Activated naive CD4-positive, alpha-beta T cell treated with anti-CD3 and anti-CD28 coated beads, Interleukin-2, amount 10 ng/mL, durations not matched to agents 7 days and 5 days (primary cell): ENCODE measurements around the gene SYNJ2.

Experiments
- CTCF ChIA-PET: fragments of 350-600 bp; sonication (Branson Sonifier 250); formaldehyde crosslinking; loops from one replicate; lab custom pipeline; 2021; ENCODE audit warnings: antibody characterized with exemption; lab: Charles Lee
- DNase-seq: peaks from one replicate; pipeline ENCODE4 v3.0.0-alpha.2; 2020
- H3K27ac Mint-ChIP-seq: one replicate; pipeline ENCODE4 v1.8.0; 2021; ENCODE audit warnings: mild to moderate bottlenecking, moderate library complexity, mixed read lengths
- H3K27me3 Mint-ChIP-seq: one replicate; pipeline ENCODE4 v1.8.0; 2021; ENCODE audit warnings: mild to moderate bottlenecking, mixed read lengths
- H3K36me3 Mint-ChIP-seq: one replicate; pipeline ENCODE4 v1.8.0; 2021; ENCODE audit warnings: mixed read lengths
- H3K4me1 Mint-ChIP-seq: one replicate; pipeline ENCODE4 v1.8.0; 2021; ENCODE audit warnings: mixed read lengths
- H3K4me3 Mint-ChIP-seq: one replicate; pipeline ENCODE4 v1.8.0; 2021; ENCODE audit warnings: mild to moderate bottlenecking, moderate library complexity, mixed read lengths
- H3K9me3 Mint-ChIP-seq: one replicate; pipeline ENCODE4 v1.8.0; 2021; ENCODE audit warnings: mixed read lengths

SYNJ2 gene

GRCh38 chr6:158031381-158032353, 50.0 kb downstream of the SYNJ2 start:
- CTCF ChIA-PET: interaction anchor here (1.7 kb wide), 1 partner anchor 15 kb away, joined by 3 read pairs; no protein-coding TSS in a partner anchor

GRCh38 chr6:158032354-158032733, 50.7 kb downstream of the SYNJ2 start:
- Mint-ChIP-seq H3K27me3 (no peaks in the 10 kb centered on the region), H3K27ac (no peak overlapping the region)

More at GRCh38 chr6:158031381-158032353, 50.0 kb downstream of the SYNJ2 start:
- Mint-ChIP-seq H3K36me3 (peaks cover 53% of the 10 kb centered on the region), H3K27ac (peak overlapping the region; percentile 53), H3K27me3 (no peaks in the 10 kb centered on the region), H3K4me3 (no peak overlapping the region), H3K9me3 (no peaks in the 10 kb centered on the region), H3K4me1 (peaks cover 44% of the 10 kb centered on the region)
- DNase-seq: peak; percentile 36

GRCh38 chr6:158033077-158033750, 51.6 kb downstream of the SYNJ2 start:
- peaks cover 47% of the 10 kb centered on the region for H3K36me3 Mint-ChIP-seq
- no peak overlapping the region for H3K4me3 Mint-ChIP-seq
- CTCF ChIA-PET: no interaction called here
- H3K4me1 Mint-ChIP-seq: peaks cover 28% of the 10 kb centered on the region
- no peaks in the 10 kb centered on the region for H3K9me3 Mint-ChIP-seq
- H3K27ac Mint-ChIP-seq: peak overlapping the region; percentile 55
- no peak for DNase-seq
- H3K27me3 Mint-ChIP-seq: no peaks in the 10 kb centered on the region

More at GRCh38 chr6:158032354-158032733, 50.7 kb downstream of the SYNJ2 start:
- Mint-ChIP-seq H3K36me3 (peaks cover 53% of the 10 kb centered on the region), H3K4me3 (no peak overlapping the region), H3K9me3 (no peaks in the 10 kb centered on the region), H3K4me1 (peaks cover 37% of the 10 kb centered on the region)
- DNase-seq: no peak
- CTCF ChIA-PET: no interaction called here

- no peaks in the 10 kb centered on the region for H3K27me3 Mint-ChIP-seq
- CTCF ChIA-PET: no interaction called here
These were observed 52.4 kb downstream of the SYNJ2 start for GRCh38 chr6:158033751-158034702.

GRCh38 chr6:158036261-158036660, 54.6 kb downstream of the SYNJ2 start:
- no peaks in the 10 kb centered on the region for H3K27me3 Mint-ChIP-seq
- H3K27ac Mint-ChIP-seq: no peak overlapping the region
- peaks cover 40% of the 10 kb centered on the region for H3K4me1 Mint-ChIP-seq
- H3K4me3 Mint-ChIP-seq: no peak overlapping the region
- no peak for DNase-seq
- CTCF ChIA-PET: no interaction called here
- peaks cover 39% of the 10 kb centered on the region for H3K36me3 Mint-ChIP-seq
- H3K9me3 Mint-ChIP-seq: no peaks in the 10 kb centered on the region

More at GRCh38 chr6:158033751-158034702, 52.4 kb downstream of the SYNJ2 start:
- Mint-ChIP-seq H3K4me3 (no peak overlapping the region), H3K4me1 (peaks cover 32% of the 10 kb centered on the region), H3K9me3 (no peaks in the 10 kb centered on the region), H3K36me3 (peaks cover 49% of the 10 kb centered on the region), H3K27ac (no peak overlapping the region)
- DNase-seq: no peak

GRCh38 chr6:158037021-158037420, 55.4 kb downstream of the SYNJ2 start:
- CTCF ChIA-PET: no interaction called here
- Mint-ChIP-seq H3K27ac (no peak overlapping the region), H3K4me1 (peaks cover 32% of the 10 kb centered on the region), H3K4me3 (no peak overlapping the region), H3K9me3 (no peaks in the 10 kb centered on the region), H3K36me3 (peaks cover 36% of the 10 kb centered on the region), H3K27me3 (no peaks in the 10 kb centered on the region)
- no peak for DNase-seq

- Mint-ChIP-seq H3K4me3 (no peak overlapping the region), H3K27ac (no peak overlapping the region), H3K4me1 (peaks cover 28% of the 10 kb centered on the region), H3K9me3 (no peaks in the 10 kb centered on the region), H3K36me3 (peaks cover 42% of the 10 kb centered on the region), H3K27me3 (no peaks in the 10 kb centered on the region)
- no peak for DNase-seq
- CTCF ChIA-PET: interaction anchor here (1.0 kb wide), 1 partner anchor 12 kb away, joined by 8 read pairs; no protein-coding TSS in a partner anchor
These were observed 56.1 kb downstream of the SYNJ2 start for GRCh38 chr6:158037771-158038170.

GRCh38 chr6:158038291-158039177, 56.9 kb downstream of the SYNJ2 start:
- no peak for DNase-seq
- peak overlapping the region; percentile 3 for H3K27ac Mint-ChIP-seq
- H3K4me1 Mint-ChIP-seq: peaks cover 28% of the 10 kb centered on the region
- H3K9me3 Mint-ChIP-seq: no peaks in the 10 kb centered on the region
- no peaks in the 10 kb centered on the region for H3K27me3 Mint-ChIP-seq
- peaks cover 39% of the 10 kb centered on the region for H3K36me3 Mint-ChIP-seq
- H3K4me3 Mint-ChIP-seq: no peak overlapping the region
- CTCF ChIA-PET: interaction anchor here (1.0 to 1.2 kb wide), 3 partner anchors 12 to 20 kb away, joined by 3 to 8 read pairs (median 3); no protein-coding TSS in a partner anchor

- CTCF ChIA-PET: interaction anchor here (1.0 to 1.2 kb wide), 2 partner anchors 13 to 19 kb away, joined by 3 read pairs; no protein-coding TSS in a partner anchor
- H3K9me3 Mint-ChIP-seq: no peaks in the 10 kb centered on the region
- peaks cover 37% of the 10 kb centered on the region for H3K36me3 Mint-ChIP-seq
- H3K4me1 Mint-ChIP-seq: peaks cover 28% of the 10 kb centered on the region
- H3K27ac Mint-ChIP-seq: no peak overlapping the region
- no peaks in the 10 kb centered on the region for H3K27me3 Mint-ChIP-seq
- H3K4me3 Mint-ChIP-seq: no peak overlapping the region
- DNase-seq: no peak
These were observed 57.5 kb downstream of the SYNJ2 start for GRCh38 chr6:158039178-158039557.

- H3K4me1 Mint-ChIP-seq: peaks cover 28% of the 10 kb centered on the region
- peaks cover 36% of the 10 kb centered on the region for H3K36me3 Mint-ChIP-seq
- H3K9me3 Mint-ChIP-seq: no peaks in the 10 kb centered on the region
- H3K27ac Mint-ChIP-seq: no peak overlapping the region
- H3K27me3 Mint-ChIP-seq: no peaks in the 10 kb centered on the region
- no peak overlapping the region for H3K4me3 Mint-ChIP-seq
- no peak for DNase-seq
- CTCF ChIA-PET: interaction anchor here (1.0 to 1.2 kb wide), 2 partner anchors 13 to 18 kb away, joined by 3 read pairs; no protein-coding TSS in a partner anchor
These were observed 57.9 kb downstream of the SYNJ2 start for GRCh38 chr6:158039571-158040050.

- H3K27me3 Mint-ChIP-seq: no peaks in the 10 kb centered on the region
- H3K9me3 Mint-ChIP-seq: no peaks in the 10 kb centered on the region
- CTCF ChIA-PET: interaction anchor here (1.0 to 2.0 kb wide), 4 partner anchors 14 to 57 kb away, joined by 3 to 7 read pairs (median 4); no protein-coding TSS in a partner anchor
- no peak overlapping the region for H3K4me3 Mint-ChIP-seq
- no peak overlapping the region for H3K27ac Mint-ChIP-seq
- peaks cover 33% of the 10 kb centered on the region for H3K36me3 Mint-ChIP-seq
- DNase-seq: no peak
- H3K4me1 Mint-ChIP-seq: peaks cover 28% of the 10 kb centered on the region
These were observed 58.6 kb downstream of the SYNJ2 start for GRCh38 chr6:158040051-158040803.

GRCh38 chr6:158040804-158041347, 59.2 kb downstream of the SYNJ2 start:
- H3K9me3 Mint-ChIP-seq: no peaks in the 10 kb centered on the region
- H3K36me3 Mint-ChIP-seq: peaks cover 33% of the 10 kb centered on the region
- H3K27me3 Mint-ChIP-seq: no peaks in the 10 kb centered on the region
- CTCF ChIA-PET: interaction anchor here (0.8 to 2.0 kb wide), 3 partner anchors 14 to 58 kb away, joined by 3 to 7 read pairs (median 5); no protein-coding TSS in a partner anchor
- no peak for DNase-seq
- H3K4me1 Mint-ChIP-seq: peaks cover 33% of the 10 kb centered on the region
- no peak overlapping the region for H3K27ac Mint-ChIP-seq
- H3K4me3 Mint-ChIP-seq: no peak overlapping the region
